Measurements from ENCODE around the gene GCNA.
"Not testable (repeated sequence)": the region's sequence is repeated elsewhere in the genome, so short reads cannot be mapped to it uniquely, and the experiment has no call there.

GCNA gene

GRCh38 chrX:71644406-71644805 is 66.2 kb downstream of the GCNA start:
- DNase-seq, result not testable (repeated sequence)

- no peak for DNase-seq
Measured at GRCh38 chrX:71650333-71650969, 72.2 kb downstream of the GCNA start.

- peak; percentile 48 for DNase-seq
Measured at GRCh38 chrX:71652405-71652804, 74.2 kb downstream of the GCNA start.

GRCh38 chrX:71653344-71653743 is 75.1 kb downstream of the GCNA start:
- no peak for DNase-seq

GRCh38 chrX:71657267-71657666 is 79.0 kb downstream of the GCNA start:
- DNase-seq, result no peak

- DNase-seq, result no peak
Measured at GRCh38 chrX:71659342-71659741, 81.1 kb downstream of the GCNA start.

GRCh38 chrX:71659959-71660358 is 81.7 kb downstream of the GCNA start:
- DNase-seq, result no peak

- no peak for DNase-seq
Measured at GRCh38 chrX:71660562-71661416, 82.6 kb downstream of the GCNA start.

- no peak for DNase-seq
Measured at GRCh38 chrX:71661919-71662318, 83.7 kb downstream of the GCNA start.

GRCh38 chrX:71662654-71663053 is 84.4 kb downstream of the GCNA start:
- DNase-seq, result not testable (repeated sequence)
